GM03348 (cell line): ENCODE measurements around the gene ATXN1L.
"Not testable (repeated sequence)": the region's sequence is repeated elsewhere in the genome, so short reads cannot be mapped to it uniquely, and the experiment has no call there.

ENCODE experiments used
- DNase-seq: peaks from one replicate; pipeline ENCODE4 v3.0.0; 2012; ENCODE audit warnings: low spot score

The ATXN1L gene

GRCh38 chr16:71894921-71895678, 49.3 kb downstream of the ATXN1L start, which contains the start of gene IST1:
Gene IST1 (plus strand): TSS chr16:71895531. CDS start chr16:71915641, 20,110 bp downstream.
- peak; percentile 99 for DNase-seq

GRCh38 chr16:71895679-71896365, 50.0 kb downstream of the ATXN1L start:
- peak; percentile 59 for DNase-seq

GRCh38 chr16:71896764-71897368, 51.1 kb downstream of the ATXN1L start:
- no peak for DNase-seq

GRCh38 chr16:71899171-71899570, 53.4 kb downstream of the ATXN1L start:
- DNase-seq, result no peak

GRCh38 chr16:71902656-71903365, 57.0 kb downstream of the ATXN1L start:
- no peak for DNase-seq

- no peak for DNase-seq
Observed at GRCh38 chr16:71903608-71904007, 57.8 kb downstream of the ATXN1L start.

- no peak for DNase-seq
Observed at GRCh38 chr16:71904239-71904638, 58.5 kb downstream of the ATXN1L start.

GRCh38 chr16:71905765-71906164, 60.0 kb downstream of the ATXN1L start:
- not testable (repeated sequence) for DNase-seq
